Neuronal stem cell (in vitro differentiated cells): ENCODE measurements around the gene MRPL37.
A peak's percentile ranks its signal among the peaks of the same experiment; 100 is the strongest.

Experiments
- DNase-seq: peaks from one replicate; pipeline ENCODE4 v3.0.0-alpha.2; 2013; ENCODE audit warnings: low spot score
- H2AFZ ChIP-seq: one replicate; pipeline ENCODE4 v1.6.1; 2013; ENCODE audit warnings: mild to moderate bottlenecking, low read length, inconsistent platforms
- H2AK5ac ChIP-seq: 2 replicates; pipeline ENCODE4 v1.6.1; 2013; ENCODE audit warnings: low read depth, mild to moderate bottlenecking, inconsistent platforms, low read length, moderate library complexity, mixed read lengths
- H2BK120ac ChIP-seq: 2 replicates; pipeline ENCODE4 v1.6.1; 2013; ENCODE audit warnings: low read depth, mild to moderate bottlenecking, inconsistent platforms, low read length, moderate library complexity, mixed read lengths
- H2BK12ac ChIP-seq: one replicate; pipeline ENCODE4 v1.6.1; 2013; ENCODE audit warnings: low read length, inconsistent platforms
- H2BK15ac ChIP-seq: 2 replicates; pipeline ENCODE4 v1.6.1; 2013; ENCODE audit warnings: mild to moderate bottlenecking, low read length, inconsistent platforms, mixed read lengths
- H2BK5ac ChIP-seq: one replicate; pipeline ENCODE4 v1.6.1; 2013; ENCODE audit warnings: inconsistent platforms, mild to moderate bottlenecking, low read length, moderate library complexity
- H3K14ac ChIP-seq: one replicate; pipeline ENCODE4 v1.6.1; 2013; ENCODE audit warnings: low read length, inconsistent platforms
- H3K18ac ChIP-seq: 2 replicates; pipeline ENCODE4 v1.6.1; 2013; ENCODE audit warnings: low read length, inconsistent platforms
- H3K23ac ChIP-seq: 2 replicates; pipeline ENCODE4 v1.6.1; 2013; ENCODE audit warnings: low read depth, mild to moderate bottlenecking, mixed read lengths, low read length, inconsistent platforms; ENCODE audit not compliant: poor library complexity
- H3K27ac ChIP-seq: replicated peaks from 3 replicates; pipeline ENCODE4 v1.5.1; 2013; ENCODE audit warnings: low read length, inconsistent platforms
- H3K27me3 ChIP-seq, 3 experiments: 2 replicates each; pipeline ENCODE4 v1.6.1; 2013; ENCODE audit warnings: low read length in 3 of 3, mild to moderate bottlenecking in 2 of 3, inconsistent platforms in 1 of 3, low read depth in 1 of 3, mixed read lengths in 1 of 3, moderate library complexity in 1 of 3; ENCODE audit not compliant: control insufficient read depth in 3 of 3, insufficient read depth in 3 of 3
- H3K36me3 ChIP-seq, 2 donors: replicated peaks in 1 of 2; 2 replicates each; pipeline ENCODE4 v1.6.1; 2013; ENCODE audit warnings: low read length in 2 of 2; ENCODE audit not compliant: control insufficient read depth in 2 of 2, insufficient read depth in 2 of 2
- H3K4ac ChIP-seq: 2 replicates; pipeline ENCODE4 v1.6.1; 2013; ENCODE audit warnings: inconsistent platforms, mild to moderate bottlenecking, low read length, moderate library complexity
- H3K4me1 ChIP-seq, 2 donors: 1 replicate in 1 of 2; 2 replicates in 1 of 2; pipeline ENCODE4 v1.6.1; 2013; ENCODE audit warnings: low read length in 2 of 2, low read depth in 1 of 2; ENCODE audit not compliant: control insufficient read depth in 2 of 2, insufficient read depth in 1 of 2
- H3K4me2 ChIP-seq: one replicate; pipeline ENCODE4 v1.6.1; 2013; ENCODE audit warnings: mild to moderate bottlenecking, low read length, inconsistent platforms; ENCODE audit not compliant: insufficient read depth, poor library complexity, severe bottlenecking
- H3K4me3 ChIP-seq, 2 donors: 2 replicates each; pipeline ENCODE4 v1.5.1; 2013; ENCODE audit warnings: low read length in 2 of 2, mild to moderate bottlenecking in 2 of 2, inconsistent platforms in 1 of 2, moderate library complexity in 1 of 2
- H3K79me1 ChIP-seq: one replicate; pipeline ENCODE4 v1.6.1; 2013; ENCODE audit warnings: low read depth, mild to moderate bottlenecking, inconsistent platforms, low read length, moderate library complexity
- H3K9ac ChIP-seq: one replicate; pipeline ENCODE4 v1.6.1; 2013; ENCODE audit warnings: mild to moderate bottlenecking, low read depth, low read length, inconsistent platforms; ENCODE audit not compliant: poor library complexity
- H3K9me3 ChIP-seq, 2 donors: replicated peaks in 1 of 2; 2 replicates each; pipeline versions ENCODE3 to v1.6.1; 2013; ENCODE audit warnings: low read length in 2 of 2, mild to moderate bottlenecking in 2 of 2, inconsistent platforms in 1 of 2, low read depth in 1 of 2, mixed read lengths in 1 of 2, moderate library complexity in 1 of 2; ENCODE audit not compliant: control insufficient read depth in 2 of 2, insufficient read depth in 1 of 2
- H4K8ac ChIP-seq: one replicate; pipeline ENCODE4 v1.6.1; 2013; ENCODE audit warnings: low read depth, mild to moderate bottlenecking, inconsistent platforms, low read length, moderate library complexity
- H4K91ac ChIP-seq: one replicate; pipeline ENCODE4 v1.6.1; 2013; ENCODE audit warnings: low read length, low read depth, mild to moderate bottlenecking, inconsistent platforms; ENCODE audit not compliant: poor library complexity
- WGBS, 2 donors: extraction: QIAGEN DNeasy Blood & Tissue Kit; methylation state at CpG; one replicate each; pipeline ENCODE4 v1.1.7; 2013; ENCODE audit warnings: missing lambda C conversion rate in 2 of 2, mixed read lengths in 1 of 2; ENCODE audit not compliant: insufficient read length in 2 of 2, insufficient replicate concordance in 1 of 2; ENCODE audit errors: extremely low coverage in 2 of 2; 5-methylcytosine and 5-hydroxymethylcytosine counted together

Gene MRPL37

DNA sequence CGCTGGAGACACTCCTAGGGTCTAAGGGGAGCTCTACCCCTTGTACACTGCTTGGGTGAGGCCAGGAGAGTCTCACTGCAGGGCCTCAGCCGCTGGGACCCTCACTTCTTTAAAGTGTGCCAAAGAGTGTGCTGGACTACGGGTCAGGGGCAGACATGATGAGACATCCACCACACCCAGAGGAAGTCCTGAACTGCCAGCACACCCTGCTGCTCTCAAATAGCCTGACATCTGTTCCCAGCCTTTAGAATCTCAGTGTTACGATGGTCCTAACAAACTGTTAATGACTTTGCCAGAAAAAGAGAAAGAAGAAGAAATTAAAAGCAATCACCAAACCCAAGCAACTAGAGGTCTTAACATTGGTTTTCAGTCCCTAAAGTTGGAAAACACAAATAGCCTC is 49.0 kb downstream of the MRPL37 start:
- no peaks in the 10 kb centered on the region for H3K79me1 ChIP-seq
- H3K4me3 ChIP-seq, result no peak overlapping the region
- no peak overlapping the region for H3K18ac ChIP-seq
- no peak overlapping the region for H2BK12ac ChIP-seq
- no peak overlapping the region for H2AK5ac ChIP-seq
- H3K27ac ChIP-seq, result no peak overlapping the region
- H3K9me3 ChIP-seq, result no peaks in the 10 kb centered on the region
- no peak overlapping the region for H3K14ac ChIP-seq
- no CpG with 5 or more reads among the region's 4 CpGs for WGBS, 2 donors
- H2AFZ ChIP-seq, result no peak overlapping the region
- H3K4ac ChIP-seq, result no peak overlapping the region
- H3K9ac ChIP-seq, result no peak overlapping the region
- peaks cover 0 to 4% of the 10 kb centered on the region in 2 donors for H3K4me1 ChIP-seq
- H3K27me3 ChIP-seq, result no peaks in the 10 kb centered on the region
- no peak overlapping the region for H3K23ac ChIP-seq
- no peak for DNase-seq
- no peak overlapping the region for H2BK15ac ChIP-seq
- no peak overlapping the region for H4K8ac ChIP-seq
- no peak overlapping the region for H2BK120ac ChIP-seq
- H4K91ac ChIP-seq, result no peak overlapping the region
- H3K4me2 ChIP-seq, result no peak overlapping the region
- H3K36me3 ChIP-seq, result peaks cover 17 to 96% of the 10 kb centered on the region in 2 donors
- no peak overlapping the region for H2BK5ac ChIP-seq

DNA sequence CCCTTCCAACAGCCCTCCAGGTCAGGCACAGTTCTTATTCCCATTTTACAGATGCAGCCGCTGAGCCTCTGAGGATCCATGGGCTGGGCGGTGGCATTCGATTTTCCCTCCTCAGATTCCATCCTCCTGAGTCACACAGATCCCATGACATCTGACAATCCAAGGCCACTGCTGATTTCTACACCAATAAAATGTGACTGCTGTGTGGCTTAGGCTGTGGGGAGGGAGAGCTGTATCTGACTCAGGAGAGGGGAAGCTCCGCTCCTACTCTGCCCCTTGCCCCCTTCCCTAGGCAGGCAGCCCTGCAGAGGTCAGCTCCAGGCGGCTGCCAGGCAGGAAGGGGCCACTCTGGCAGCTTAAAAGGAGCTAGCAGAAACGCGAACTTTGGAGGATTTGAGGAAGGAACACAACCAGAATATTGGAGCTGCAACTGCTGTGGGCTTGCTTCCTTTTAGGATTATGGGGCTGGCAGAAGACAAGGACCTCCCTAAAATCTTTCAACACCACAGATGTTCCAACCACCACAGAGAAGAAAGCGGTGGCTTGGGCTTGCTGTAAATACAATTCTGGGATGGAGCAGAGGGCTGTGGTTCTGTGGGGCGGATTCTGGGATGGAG is 50.0 kb downstream of the MRPL37 start:
- H3K36me3 ChIP-seq, result peaks cover 16 to 96% of the 10 kb centered on the region in 2 donors
- no peak overlapping the region for H2BK15ac ChIP-seq
- no peak overlapping the region for H2AFZ ChIP-seq
- H3K9me3 ChIP-seq, result no peaks in the 10 kb centered on the region
- no peak overlapping the region for H2BK12ac ChIP-seq
- peaks cover 0 to 4% of the 10 kb centered on the region in 2 donors for H3K4me1 ChIP-seq
- DNase-seq, result no peak
- H2BK5ac ChIP-seq, result no peak overlapping the region
- no peak overlapping the region for H2AK5ac ChIP-seq
- no CpG with 5 or more reads among the region's 9 CpGs for WGBS, 2 donors
- no peak overlapping the region for H3K9ac ChIP-seq
- H3K79me1 ChIP-seq, result no peaks in the 10 kb centered on the region
- no peaks in the 10 kb centered on the region for H3K27me3 ChIP-seq
- H3K23ac ChIP-seq, result no peak overlapping the region
- H2BK120ac ChIP-seq, result no peak overlapping the region
- no peak overlapping the region for H3K4me3 ChIP-seq
- H4K91ac ChIP-seq, result no peak overlapping the region
- H3K14ac ChIP-seq, result no peak overlapping the region
- no peak overlapping the region for H3K18ac ChIP-seq
- no peak overlapping the region for H3K4ac ChIP-seq
- no peak overlapping the region for H4K8ac ChIP-seq
- H3K27ac ChIP-seq, result no peak overlapping the region
- H3K4me2 ChIP-seq, result no peak overlapping the region

DNA sequence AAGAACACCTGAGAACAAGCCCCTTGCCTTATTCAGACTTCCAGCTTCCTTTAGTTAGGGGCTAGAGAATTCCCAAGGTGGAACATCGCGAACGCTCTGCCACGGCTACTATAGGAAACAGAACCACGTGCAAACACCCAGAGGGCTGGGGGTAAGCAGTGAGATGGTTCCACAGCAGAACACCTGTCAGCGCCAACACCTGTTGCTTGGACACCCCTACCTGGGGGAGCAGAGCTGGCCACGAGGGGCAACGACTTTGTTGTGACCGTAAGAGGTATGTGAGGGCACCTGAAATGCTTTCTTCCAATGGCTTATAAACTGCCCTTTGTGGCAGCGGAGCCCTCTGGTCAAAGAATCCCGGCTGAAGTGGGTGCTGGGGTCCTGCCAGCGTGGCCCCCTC is 50.7 kb downstream of the MRPL37 start:
- Histone ChIP-seq H3K4ac (no peak overlapping the region), H2BK15ac (no peak overlapping the region), H3K79me1 (no peaks in the 10 kb centered on the region), H3K4me3 (peak overlapping the region in 1 of 2 donors; percentile 12), H3K27ac (no peak overlapping the region), H3K4me2 (no peak overlapping the region), H2BK12ac (no peak overlapping the region), H3K18ac (no peak overlapping the region), H3K4me1 (peaks cover 0 to 4% of the 10 kb centered on the region in 2 donors), H3K23ac (no peak overlapping the region), H4K8ac (no peak overlapping the region), H2AK5ac (no peak overlapping the region), H2AFZ (no peak overlapping the region), H3K27me3 (no peaks in the 10 kb centered on the region), H2BK5ac (no peak overlapping the region), H3K36me3 (peaks cover 14 to 96% of the 10 kb centered on the region in 2 donors), H2BK120ac (no peak overlapping the region), H3K9ac (no peak overlapping the region), H3K14ac (no peak overlapping the region), H3K9me3 (no peaks in the 10 kb centered on the region), H4K91ac (no peak overlapping the region)
- DNase-seq, result no peak
- WGBS, 2 donors, result no CpG with 5 or more reads among the region's 12 CpGs

DNA sequence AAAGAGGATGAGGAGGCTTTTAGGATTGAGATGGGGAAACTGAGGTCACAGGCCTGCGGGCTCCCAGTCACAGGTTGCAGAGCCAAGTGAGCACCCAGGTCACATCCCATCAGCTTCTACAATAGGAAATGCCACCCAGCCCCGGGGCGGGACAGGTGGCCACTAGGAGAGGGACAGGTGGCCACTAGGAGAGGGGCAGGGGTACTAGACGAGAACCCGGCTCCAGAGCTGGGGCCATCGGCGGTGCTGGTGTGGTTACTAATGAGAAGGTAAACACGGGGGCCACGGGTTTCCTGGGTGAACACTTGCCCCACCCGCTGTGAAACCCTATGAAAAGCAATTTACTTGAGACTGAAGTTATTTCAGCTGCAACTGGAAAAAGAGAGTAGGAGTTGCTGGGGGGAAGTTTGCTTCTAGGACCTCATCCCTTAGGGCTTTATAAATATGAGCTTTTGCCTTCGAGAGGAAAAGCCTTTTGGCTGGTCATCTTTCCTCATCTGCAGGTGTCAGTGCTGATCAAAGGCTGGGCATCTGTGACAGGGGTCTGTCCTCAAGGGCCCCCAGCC is 52.5 kb downstream of the MRPL37 start:
- no peak overlapping the region for H4K8ac ChIP-seq
- H3K36me3 ChIP-seq, result peaks cover 6 to 94% of the 10 kb centered on the region in 2 donors
- no peaks in the 10 kb centered on the region for H3K79me1 ChIP-seq
- no peak overlapping the region for H3K14ac ChIP-seq
- no peak overlapping the region for H3K18ac ChIP-seq
- H2BK5ac ChIP-seq, result no peak overlapping the region
- no peaks in the 10 kb centered on the region for H3K9me3 ChIP-seq
- no peak overlapping the region for H3K23ac ChIP-seq
- no peak overlapping the region for H2BK12ac ChIP-seq
- no peak overlapping the region for H3K4ac ChIP-seq
- no peak overlapping the region for H2BK15ac ChIP-seq
- H3K4me2 ChIP-seq, result no peak overlapping the region
- no peak overlapping the region for H2AFZ ChIP-seq
- no peak for DNase-seq
- H3K27me3 ChIP-seq, result no peaks in the 10 kb centered on the region
- no peak overlapping the region for H3K4me3 ChIP-seq
- no peak overlapping the region for H2AK5ac ChIP-seq
- H2BK120ac ChIP-seq, result no peak overlapping the region
- H3K4me1 ChIP-seq, result peaks cover 5 to 11% of the 10 kb centered on the region in 2 donors
- no CpG with 5 or more reads among the region's 11 CpGs for WGBS, 2 donors
- H3K27ac ChIP-seq, result no peak overlapping the region
- H3K9ac ChIP-seq, result no peak overlapping the region
- no peak overlapping the region for H4K91ac ChIP-seq
